Fibroblast of lung (primary cell): ENCODE results near the gene NKX2-3. TPM values are rescaled to one million over a fixed set of nuclear protein-coding genes. Genes with fewer than 3 reads are reported as not detected.

Source experiments
- DNase-seq, 2 donors: peaks; one replicate each; pipeline versions ENCODE4 v3.0.0 to v3.0.0-alpha.2; 2010; ENCODE audit warnings: low read depth in 2 of 2
- H2AFZ ChIP-seq: 2 replicates; pipeline ENCODE4 v1.5.1; 2012; ENCODE audit warnings: low read length, control low read depth, inconsistent platforms
- H3K27ac ChIP-seq: 2 replicates; pipeline ENCODE4 v1.5.1; 2011; ENCODE audit warnings: low read length, control low read depth; ENCODE audit not compliant: insufficient read depth
- H3K27me3 ChIP-seq: 2 replicates; pipeline ENCODE4 v1.5.1; 2011; ENCODE audit warnings: mild to moderate bottlenecking, low read length; ENCODE audit not compliant: control insufficient read depth, insufficient read depth
- H3K36me3 ChIP-seq: 2 replicates; pipeline ENCODE4 v1.5.1; 2011; ENCODE audit warnings: low read length; ENCODE audit not compliant: control insufficient read depth, insufficient read depth
- H3K4me1 ChIP-seq: 2 replicates; pipeline ENCODE4 v1.5.1; 2011; ENCODE audit warnings: low read length; ENCODE audit not compliant: control insufficient read depth, insufficient read depth; ENCODE audit errors: extremely low read depth
- H3K4me2 ChIP-seq: 2 replicates; pipeline ENCODE4 v1.5.1; 2011; ENCODE audit warnings: low read length, control low read depth; ENCODE audit not compliant: insufficient read depth; ENCODE audit errors: extremely low read depth
- H3K4me3 ChIP-seq, 4 experiments: fragments of 200-600 bp in 1 of 4; sonication (generic) in 1 of 4; replicated peaks in 1 of 4; 2 replicates each; pipeline ENCODE4 v1.5.1; 2011 to 2016; ENCODE audit warnings: low read length in 4 of 4, low read depth in 3 of 4, mild to moderate bottlenecking in 3 of 4, control low read depth in 2 of 4, inconsistent platforms in 1 of 4, mixed read lengths in 1 of 4; ENCODE audit not compliant: insufficient read depth in 1 of 4; ENCODE audit errors: control extremely low read depth in 1 of 4
- H3K79me2 ChIP-seq: 2 replicates; pipeline ENCODE4 v1.5.1; 2012; ENCODE audit warnings: mild to moderate bottlenecking, low read length, inconsistent platforms; ENCODE audit not compliant: control insufficient read depth, insufficient read depth
- H3K9ac ChIP-seq: 2 replicates; pipeline ENCODE4 v1.5.1; 2011; ENCODE audit warnings: mild to moderate bottlenecking, low read length, control low read depth; ENCODE audit not compliant: insufficient read depth
- H3K9me3 ChIP-seq: 2 replicates; pipeline ENCODE4 v1.5.1; 2012; ENCODE audit warnings: low read depth, low read length; ENCODE audit not compliant: control insufficient read depth, insufficient read depth
- H4K20me1 ChIP-seq: 2 replicates; pipeline ENCODE4 v1.5.1; 2011; ENCODE audit warnings: low read length; ENCODE audit not compliant: control insufficient read depth, insufficient read depth; ENCODE audit errors: extremely low read depth
- EZH2 ChIP-seq: IDR thresholded peaks from 2 replicates; pipeline ENCODE4 v1.5.1; 2012; ENCODE audit warnings: low read length, control low read depth, mild to moderate bottlenecking; ENCODE audit errors: missing control alignments
- polyA plus RNA-seq, 2 donors: library from polyadenylated mRNA; depleted of rRNA in 1 of 2; stranded (reverse) in 1 of 2; unstranded in 1 of 2; fragments of >200 nt; gene quantifications; 2 replicates each; pipeline ENCODE4 v1.2.1, GENCODE V29; 2011 to 2012; ENCODE audit warnings: missing spikeins in 1 of 2
- total RNA-seq: library from RNA; depleted of rRNA; stranded (reverse); fragments of >200 nt; gene quantifications from 2 replicates; pipeline ENCODE4 v1.2.1, GENCODE V29; 2014
- TF ChIP-seq, protein P1 (sequence below), 2 donors: IDR thresholded peaks in 1 of 2; conservative IDR thresholded peaks in 1 of 2; 1 replicate in 1 of 2; 2 replicates in 1 of 2; pipeline ENCODE4 v1.5.1; 2011 to 2012; ENCODE audit warnings: low read length in 2 of 2, control low read depth in 1 of 2, inconsistent platforms in 1 of 2, low read depth in 1 of 2, mild to moderate bottlenecking in 1 of 2

The NKX2-3 gene
- total and polyA plus RNA-seq, 2 donors (not counting 1 experiment from before 2014, with no cell fraction given): not detected

DNA sequence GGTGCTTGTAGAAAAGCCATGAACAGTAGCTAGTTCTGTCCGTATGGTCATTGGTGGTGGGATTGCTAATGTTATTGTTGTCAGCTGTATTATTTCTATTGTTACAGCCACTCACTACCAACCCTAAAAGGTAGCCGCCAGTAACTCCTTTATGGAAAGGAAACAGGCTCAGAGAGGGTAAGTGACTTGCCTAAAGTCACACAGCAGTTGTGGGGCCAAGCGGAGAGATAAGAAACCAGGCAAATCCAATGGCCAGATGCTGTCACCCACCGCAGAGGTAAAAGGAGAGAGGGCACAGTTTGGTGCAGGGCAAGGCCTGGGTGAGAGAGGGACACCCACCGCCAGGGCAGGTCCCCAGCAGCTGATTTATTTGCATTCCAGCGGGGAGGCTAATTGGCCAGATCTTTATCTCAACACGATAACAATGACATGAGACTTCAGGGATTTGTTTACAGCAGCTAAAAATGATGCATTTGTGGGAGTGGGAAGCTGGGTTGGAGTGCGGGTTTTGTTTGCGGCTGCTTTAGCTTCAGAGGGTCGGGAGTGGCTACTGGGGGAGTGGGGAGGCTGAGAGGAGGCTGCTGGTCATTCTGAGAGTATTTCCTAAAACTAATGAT, 8.6 kb upstream of the NKX2-3 start:
- no peak for DNase-seq
- Histone ChIP-seq H3K36me3 (no peaks in the 10 kb centered on the region), H3K4me1 (no peaks in the 10 kb centered on the region), H4K20me1 (peaks cover 3% of the 10 kb centered on the region), H3K4me3 (no peak overlapping the region), H2AFZ (no peak overlapping the region), H3K27me3 (peaks cover 90% of the 10 kb centered on the region), H3K9me3 (no peaks in the 10 kb centered on the region), H3K79me2 (no peaks in the 10 kb centered on the region), H3K9ac (no peak overlapping the region), H3K27ac (no peak overlapping the region), H3K4me2 (no peak overlapping the region)
- TF ChIP-seq, protein P1, sequence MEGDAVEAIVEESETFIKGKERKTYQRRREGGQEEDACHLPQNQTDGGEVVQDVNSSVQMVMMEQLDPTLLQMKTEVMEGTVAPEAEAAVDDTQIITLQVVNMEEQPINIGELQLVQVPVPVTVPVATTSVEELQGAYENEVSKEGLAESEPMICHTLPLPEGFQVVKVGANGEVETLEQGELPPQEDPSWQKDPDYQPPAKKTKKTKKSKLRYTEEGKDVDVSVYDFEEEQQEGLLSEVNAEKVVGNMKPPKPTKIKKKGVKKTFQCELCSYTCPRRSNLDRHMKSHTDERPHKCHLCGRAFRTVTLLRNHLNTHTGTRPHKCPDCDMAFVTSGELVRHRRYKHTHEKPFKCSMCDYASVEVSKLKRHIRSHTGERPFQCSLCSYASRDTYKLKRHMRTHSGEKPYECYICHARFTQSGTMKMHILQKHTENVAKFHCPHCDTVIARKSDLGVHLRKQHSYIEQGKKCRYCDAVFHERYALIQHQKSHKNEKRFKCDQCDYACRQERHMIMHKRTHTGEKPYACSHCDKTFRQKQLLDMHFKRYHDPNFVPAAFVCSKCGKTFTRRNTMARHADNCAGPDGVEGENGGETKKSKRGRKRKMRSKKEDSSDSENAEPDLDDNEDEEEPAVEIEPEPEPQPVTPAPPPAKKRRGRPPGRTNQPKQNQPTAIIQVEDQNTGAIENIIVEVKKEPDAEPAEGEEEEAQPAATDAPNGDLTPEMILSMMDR (conservative IDR thresholded peaks at IDR 0.05 in 1 of 2, IDR thresholded peaks at IDR 0.05 in 1 of 2; ENCODE audit: low read depth in 1 of 2, low read length in 2 of 2): no peak
- no peak for TF ChIP-seq EZH2

GRCh38 chr10:99524736-99525380, 7.9 kb upstream of the NKX2-3 start:
- Histone ChIP-seq H3K27me3 (peaks cover 89% of the 10 kb centered on the region), H3K27ac (no peak overlapping the region), H3K9me3 (no peaks in the 10 kb centered on the region), H3K4me1 (no peaks in the 10 kb centered on the region), H3K4me2 (no peak overlapping the region), H3K36me3 (no peaks in the 10 kb centered on the region), H3K9ac (no peak overlapping the region), H3K79me2 (no peaks in the 10 kb centered on the region), H4K20me1 (peaks cover 3% of the 10 kb centered on the region), H2AFZ (no peak overlapping the region), H3K4me3 (no peak overlapping the region)
- no peak for DNase-seq
- TF ChIP-seq EZH2: no peak
- TF ChIP-seq, protein P1 (conservative IDR thresholded peaks at IDR 0.05 in 1 of 2, IDR thresholded peaks at IDR 0.05 in 1 of 2; ENCODE audit: low read depth in 1 of 2, low read length in 2 of 2): no peak

DNA sequence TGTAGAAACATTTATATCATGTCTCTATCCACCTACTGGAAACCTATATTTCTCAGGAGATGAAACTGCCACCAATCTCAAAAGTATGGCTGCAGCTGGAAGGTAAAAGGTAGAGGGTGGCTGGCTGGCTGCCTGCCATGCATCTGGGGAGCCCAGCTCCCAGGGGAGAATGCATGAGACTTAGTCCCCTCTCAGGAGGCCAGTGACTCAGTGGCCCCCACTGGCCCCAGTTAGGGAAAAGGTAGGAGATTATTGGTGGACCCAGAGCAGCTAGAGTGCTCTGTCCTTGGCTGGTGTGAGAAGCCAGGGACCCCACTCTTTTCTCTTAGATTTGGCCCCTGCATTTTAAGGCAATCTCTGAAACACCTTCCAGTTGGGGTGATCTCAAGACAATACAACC, 6.8 kb upstream of the NKX2-3 start:
- Histone ChIP-seq H4K20me1 (peaks cover 3% of the 10 kb centered on the region), H2AFZ (no peak overlapping the region), H3K27ac (no peak overlapping the region), H3K4me1 (no peaks in the 10 kb centered on the region), H3K9ac (no peak overlapping the region), H3K27me3 (peaks cover 89% of the 10 kb centered on the region), H3K79me2 (no peaks in the 10 kb centered on the region), H3K4me2 (no peak overlapping the region), H3K36me3 (no peaks in the 10 kb centered on the region), H3K4me3 (no peak overlapping the region), H3K9me3 (no peaks in the 10 kb centered on the region)
- TF ChIP-seq, protein P1 (conservative IDR thresholded peaks at IDR 0.05 in 1 of 2, IDR thresholded peaks at IDR 0.05 in 1 of 2; ENCODE audit: low read depth in 1 of 2, low read length in 2 of 2): no peak
- TF ChIP-seq EZH2: no peak
- DNase-seq: no peak
